Measurements from ENCODE around the gene RNFT2.

DNA sequence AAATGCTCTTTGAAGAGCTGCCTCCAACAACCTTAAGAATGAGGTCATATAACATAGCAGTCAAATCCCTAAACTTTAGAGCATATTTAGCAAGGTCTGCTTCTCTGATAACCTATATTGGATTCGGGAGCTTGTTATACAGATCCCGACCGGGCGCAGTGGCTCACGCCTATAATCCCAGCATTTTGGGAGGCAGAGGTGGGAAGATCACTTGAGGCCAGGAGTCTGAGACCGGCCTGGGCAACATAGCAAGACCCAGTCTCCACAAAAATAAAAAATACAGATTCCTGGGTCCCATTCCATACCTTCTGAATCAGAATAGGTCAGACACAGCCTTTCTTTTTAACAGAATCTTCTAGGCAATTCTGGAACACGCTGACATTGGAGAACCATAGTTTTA, 46.9 kb upstream of the RNFT2 start:
- TF ChIP-seq, protein P1, sequence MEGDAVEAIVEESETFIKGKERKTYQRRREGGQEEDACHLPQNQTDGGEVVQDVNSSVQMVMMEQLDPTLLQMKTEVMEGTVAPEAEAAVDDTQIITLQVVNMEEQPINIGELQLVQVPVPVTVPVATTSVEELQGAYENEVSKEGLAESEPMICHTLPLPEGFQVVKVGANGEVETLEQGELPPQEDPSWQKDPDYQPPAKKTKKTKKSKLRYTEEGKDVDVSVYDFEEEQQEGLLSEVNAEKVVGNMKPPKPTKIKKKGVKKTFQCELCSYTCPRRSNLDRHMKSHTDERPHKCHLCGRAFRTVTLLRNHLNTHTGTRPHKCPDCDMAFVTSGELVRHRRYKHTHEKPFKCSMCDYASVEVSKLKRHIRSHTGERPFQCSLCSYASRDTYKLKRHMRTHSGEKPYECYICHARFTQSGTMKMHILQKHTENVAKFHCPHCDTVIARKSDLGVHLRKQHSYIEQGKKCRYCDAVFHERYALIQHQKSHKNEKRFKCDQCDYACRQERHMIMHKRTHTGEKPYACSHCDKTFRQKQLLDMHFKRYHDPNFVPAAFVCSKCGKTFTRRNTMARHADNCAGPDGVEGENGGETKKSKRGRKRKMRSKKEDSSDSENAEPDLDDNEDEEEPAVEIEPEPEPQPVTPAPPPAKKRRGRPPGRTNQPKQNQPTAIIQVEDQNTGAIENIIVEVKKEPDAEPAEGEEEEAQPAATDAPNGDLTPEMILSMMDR (IDR thresholded peaks at IDR 0.05; ENCODE audit: poor library complexity, severe bottlenecking): no peak
- TF ChIP-seq EZH2 (IDR thresholded peaks at IDR 0.05; ENCODE audit: borderline replicate concordance, insufficient read depth, low read length, poor library complexity, severe bottlenecking) (no peak), POLR2AphosphoS5 (IDR thresholded peaks at IDR 0.05) (no peak), EP300 (conservative IDR thresholded peaks at IDR 0.05; ENCODE audit: poor library complexity, severe bottlenecking) (no peak), RAD21 (conservative IDR thresholded peaks at IDR 0.05) (no peak)
- TF ChIP-seq, protein P2, sequence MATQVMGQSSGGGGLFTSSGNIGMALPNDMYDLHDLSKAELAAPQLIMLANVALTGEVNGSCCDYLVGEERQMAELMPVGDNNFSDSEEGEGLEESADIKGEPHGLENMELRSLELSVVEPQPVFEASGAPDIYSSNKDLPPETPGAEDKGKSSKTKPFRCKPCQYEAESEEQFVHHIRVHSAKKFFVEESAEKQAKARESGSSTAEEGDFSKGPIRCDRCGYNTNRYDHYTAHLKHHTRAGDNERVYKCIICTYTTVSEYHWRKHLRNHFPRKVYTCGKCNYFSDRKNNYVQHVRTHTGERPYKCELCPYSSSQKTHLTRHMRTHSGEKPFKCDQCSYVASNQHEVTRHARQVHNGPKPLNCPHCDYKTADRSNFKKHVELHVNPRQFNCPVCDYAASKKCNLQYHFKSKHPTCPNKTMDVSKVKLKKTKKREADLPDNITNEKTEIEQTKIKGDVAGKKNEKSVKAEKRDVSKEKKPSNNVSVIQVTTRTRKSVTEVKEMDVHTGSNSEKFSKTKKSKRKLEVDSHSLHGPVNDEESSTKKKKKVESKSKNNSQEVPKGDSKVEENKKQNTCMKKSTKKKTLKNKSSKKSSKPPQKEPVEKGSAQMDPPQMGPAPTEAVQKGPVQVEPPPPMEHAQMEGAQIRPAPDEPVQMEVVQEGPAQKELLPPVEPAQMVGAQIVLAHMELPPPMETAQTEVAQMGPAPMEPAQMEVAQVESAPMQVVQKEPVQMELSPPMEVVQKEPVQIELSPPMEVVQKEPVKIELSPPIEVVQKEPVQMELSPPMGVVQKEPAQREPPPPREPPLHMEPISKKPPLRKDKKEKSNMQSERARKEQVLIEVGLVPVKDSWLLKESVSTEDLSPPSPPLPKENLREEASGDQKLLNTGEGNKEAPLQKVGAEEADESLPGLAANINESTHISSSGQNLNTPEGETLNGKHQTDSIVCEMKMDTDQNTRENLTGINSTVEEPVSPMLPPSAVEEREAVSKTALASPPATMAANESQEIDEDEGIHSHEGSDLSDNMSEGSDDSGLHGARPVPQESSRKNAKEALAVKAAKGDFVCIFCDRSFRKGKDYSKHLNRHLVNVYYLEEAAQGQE (IDR thresholded peaks at IDR 0.05; ENCODE audit: borderline replicate concordance): no peak

Data from neural cell (in vitro differentiated cells).